SK-N-SH (cell line): ENCODE measurements around the gene RBM10.

Source experiments
- CTCF ChIP-seq: fragments of 200-600 bp; sonication (generic); IDR thresholded peaks from 2 replicates; pipeline ENCODE4 v1.6.1; 2017; ENCODE audit warnings: antibody characterized with exemption, mild to moderate bottlenecking, moderate library complexity
- POLR2AphosphoS5 ChIP-seq: IDR thresholded peaks from 2 replicates; pipeline ENCODE4 v1.6.1; 2012; ENCODE audit warnings: low read depth, low read length

- TF ChIP-seq POLR2AphosphoS5 (no peak), CTCF (no peak)
Measured at GRCh38 chrX:47179928-47180255, 34.9 kb downstream of the RBM10 start.
